ENCODE results near the gene NADSYN1. TPM values are rescaled to one million over a fixed set of nuclear protein-coding genes. Genes with fewer than 3 reads are reported as not detected.

The NADSYN1 gene
- total RNA-seq, 1 donor from 2014 or later: 22.1 TPM

GRCh38 chr11:71446942-71447688 lies 5.9 kb upstream of the NADSYN1 start:
- DNase-seq (ENCODE audit: missing footprints) (no peak), ATAC-seq (no peak)
- intact Hi-C loops (cut with DNase I): no loop called here

GRCh38 chr11:71447791-71448256 lies 5.2 kb upstream of the NADSYN1 start:
- DNase-seq (ENCODE audit: missing footprints) (peak; percentile 73), ATAC-seq (peak; percentile 27)
- intact Hi-C loops (cut with DNase I): no loop called here

GRCh38 chr11:71448257-71449171 lies 4.5 kb upstream of the NADSYN1 start, which contains the start of gene DHCR7:
Gene DHCR7 (minus strand): TSS chr11:71448393. CDS start chr11:71444952, 3,441 bp downstream.
- ATAC-seq (peak; percentile 92), DNase-seq (ENCODE audit: missing footprints) (peak; percentile 99)
- intact Hi-C loops (cut with DNase I): no loop called here

- intact Hi-C loops (cut with DNase I): no loop called here
- ATAC-seq (no peak), DNase-seq (ENCODE audit: missing footprints) (no peak)
These were observed 3.4 kb upstream of the NADSYN1 start for GRCh38 chr11:71449596-71449995.

- no peak for ATAC-seq
- intact Hi-C loops (cut with DNase I): no loop called here
- DNase-seq (ENCODE audit: missing footprints): no peak
These were observed 2.5 kb upstream of the NADSYN1 start for GRCh38 chr11:71450507-71450906.

- intact Hi-C loops (cut with DNase I): no loop called here
- DNase-seq (ENCODE audit: missing footprints) (no peak), ATAC-seq (no peak)
These were observed 2.1 kb upstream of the NADSYN1 start for GRCh38 chr11:71450939-71451338.

- DNase-seq (ENCODE audit: missing footprints) (peak; percentile 60), ATAC-seq (no peak)
- intact Hi-C loops (cut with DNase I): no loop called here
These were observed 1.3 kb upstream of the NADSYN1 start for GRCh38 chr11:71451596-71452198.

GRCh38 chr11:71452199-71453036 lies 585 bp upstream of the NADSYN1 start:
- intact Hi-C loops (cut with DNase I): no loop called here
- DNase-seq (ENCODE audit: missing footprints) (peak; percentile 73), ATAC-seq (no peak)

- no peak for ATAC-seq
These were observed 908 bp downstream of the NADSYN1 start for GRCh38 chr11:71453918-71454304.

GRCh38 chr11:71454470-71455113 lies 1.6 kb downstream of the NADSYN1 start:
- ATAC-seq (no peak), DNase-seq (ENCODE audit: missing footprints) (no peak)
- intact Hi-C loops (cut with DNase I): no loop called here

More at GRCh38 chr11:71453918-71454304, 908 bp downstream of the NADSYN1 start:
- intact Hi-C loops (cut with DNase I): no loop called here
- no peak for DNase-seq (ENCODE audit: missing footprints)

- peak; percentile 45 for DNase-seq (ENCODE audit: missing footprints)
- intact Hi-C loops (cut with DNase I): no loop called here
- ATAC-seq: no peak
These were observed 3.3 kb downstream of the NADSYN1 start for GRCh38 chr11:71456294-71456693.

GRCh38 chr11:71456831-71457230 lies 3.8 kb downstream of the NADSYN1 start:
- intact Hi-C loops (cut with DNase I): no loop called here
- peak; percentile 14 for DNase-seq (ENCODE audit: missing footprints)
- no peak for ATAC-seq

- peak; percentile 64 for DNase-seq (ENCODE audit: missing footprints)
- no peak for ATAC-seq
- intact Hi-C loops (cut with DNase I): no loop called here
These were observed 5.4 kb downstream of the NADSYN1 start for GRCh38 chr11:71458146-71459070.

GRCh38 chr11:71459076-71459766 lies 6.2 kb downstream of the NADSYN1 start:
- DNase-seq (ENCODE audit: missing footprints) (peak; percentile 64), ATAC-seq (peak; percentile 33)
- intact Hi-C loops (cut with DNase I): no loop called here

GRCh38 chr11:71459767-71460320 lies 6.8 kb downstream of the NADSYN1 start:
- intact Hi-C loops (cut with DNase I): no loop called here
- ATAC-seq: no peak
- DNase-seq (ENCODE audit: missing footprints): peak; percentile 8

- ATAC-seq (no peak), DNase-seq (ENCODE audit: missing footprints) (peak; percentile 64)
- intact Hi-C loops (cut with DNase I): no loop called here
These were observed 8.7 kb downstream of the NADSYN1 start for GRCh38 chr11:71461696-71462095.

Data from Right ventricle myocardium inferior (tissue), 1 donor.